HG03439 (cell line): Measurements from ENCODE around the gene UBASH3A.
A peak's percentile ranks its signal among the peaks of the same experiment; 100 is the strongest.

ENCODE experiments used
- ATAC-seq: cut with Tn5 transposase; IDR thresholded peaks from one replicate; pipeline ENCODE4 v1.9.1; 2021; ENCODE audit warnings: mild to moderate bottlenecking, moderate library complexity; ENCODE audit not compliant: unreplicated experiment

Gene UBASH3A

DNA sequence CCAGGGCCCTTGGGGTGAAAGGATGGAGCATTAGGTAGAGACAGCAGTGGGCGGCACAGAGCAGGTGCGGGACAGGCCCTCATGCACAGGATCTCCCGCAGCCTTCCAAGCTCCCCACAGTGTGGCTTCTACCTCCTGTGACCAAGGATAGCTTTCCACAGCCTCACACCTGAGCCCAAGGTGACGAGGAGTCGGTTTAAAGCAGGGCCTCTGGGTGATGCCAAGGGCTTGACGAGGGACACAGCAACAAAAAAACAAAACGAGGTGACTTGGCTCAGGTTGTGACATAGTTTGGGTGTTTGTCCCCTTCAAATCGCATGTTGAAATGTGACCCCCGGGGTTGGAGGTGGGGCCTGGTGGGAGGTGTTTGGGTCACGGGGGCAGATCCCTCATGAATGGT, 77.0 kb downstream of the UBASH3A start:
- no peak for ATAC-seq

- ATAC-seq: no peak
These were observed 77.5 kb downstream of the UBASH3A start for GRCh38 chr21:42481169-42481568.

- ATAC-seq: no peak
These were observed 81.3 kb downstream of the UBASH3A start for GRCh38 chr21:42484966-42485365.

- ATAC-seq: no peak
These were observed 82.4 kb downstream of the UBASH3A start for GRCh38 chr21:42486072-42486471.

GRCh38 chr21:42486531-42486930, 82.8 kb downstream of the UBASH3A start:
- ATAC-seq: no peak

- ATAC-seq: no peak
These were observed 85.4 kb downstream of the UBASH3A start for GRCh38 chr21:42489006-42489563.

DNA sequence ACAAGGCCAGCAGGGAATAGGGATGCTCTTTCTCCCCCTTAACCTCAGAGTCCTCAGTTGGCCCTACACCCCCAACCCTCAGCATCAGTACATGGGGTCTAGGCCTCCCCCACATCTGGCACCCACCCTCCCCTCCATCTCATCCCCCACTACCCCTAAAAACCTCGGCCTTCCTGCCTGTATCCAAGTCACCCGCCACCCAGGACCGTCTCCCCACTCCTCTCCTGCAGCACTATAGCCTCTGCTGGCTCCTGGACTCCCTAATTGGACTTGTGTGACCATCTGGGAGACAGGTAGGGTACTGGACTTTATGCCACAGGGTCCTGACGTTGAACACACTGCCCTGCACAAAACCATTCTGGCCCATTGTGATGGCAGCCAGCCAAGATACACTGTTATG, 86.3 kb downstream of the UBASH3A start:
- no peak for ATAC-seq

DNA sequence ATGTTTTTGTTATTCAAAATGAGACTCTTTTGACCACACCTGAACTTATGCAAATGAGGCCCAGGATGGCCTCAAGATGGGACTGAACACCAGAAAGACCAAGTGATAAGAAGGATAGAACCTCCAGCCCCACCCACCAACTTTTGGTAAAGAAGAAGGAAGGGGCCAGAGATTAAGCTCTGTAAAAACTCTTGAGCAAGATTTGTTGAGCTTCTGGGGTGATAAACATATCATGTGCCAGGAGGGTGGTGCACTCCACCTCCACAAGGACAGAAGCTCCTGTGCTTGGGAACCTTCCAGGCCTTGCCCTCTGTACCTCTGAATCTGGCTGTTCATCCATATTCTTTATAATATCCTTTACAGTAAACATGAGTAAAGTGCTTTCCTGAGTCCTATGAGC, 87.0 kb downstream of the UBASH3A start:
- ATAC-seq: no peak

DNA sequence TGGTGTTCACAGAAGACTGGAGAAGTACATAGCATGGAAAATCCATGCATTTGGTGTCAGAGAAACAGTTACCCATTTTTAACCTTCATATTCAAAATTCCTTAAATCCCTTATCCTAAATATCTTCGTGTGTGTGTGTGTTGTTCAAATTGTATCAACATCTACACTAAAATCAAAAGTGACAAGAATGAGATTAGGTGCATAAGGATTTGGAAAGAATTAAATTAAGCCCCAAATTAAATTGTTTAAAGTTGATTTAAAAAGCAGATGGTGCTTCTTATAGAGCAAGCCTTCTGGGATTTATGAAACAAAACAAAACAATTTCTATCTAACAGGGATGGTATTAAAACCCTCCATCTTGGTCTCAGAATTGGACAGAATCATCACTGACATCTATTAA, 87.6 kb downstream of the UBASH3A start:
- no peak for ATAC-seq

DNA sequence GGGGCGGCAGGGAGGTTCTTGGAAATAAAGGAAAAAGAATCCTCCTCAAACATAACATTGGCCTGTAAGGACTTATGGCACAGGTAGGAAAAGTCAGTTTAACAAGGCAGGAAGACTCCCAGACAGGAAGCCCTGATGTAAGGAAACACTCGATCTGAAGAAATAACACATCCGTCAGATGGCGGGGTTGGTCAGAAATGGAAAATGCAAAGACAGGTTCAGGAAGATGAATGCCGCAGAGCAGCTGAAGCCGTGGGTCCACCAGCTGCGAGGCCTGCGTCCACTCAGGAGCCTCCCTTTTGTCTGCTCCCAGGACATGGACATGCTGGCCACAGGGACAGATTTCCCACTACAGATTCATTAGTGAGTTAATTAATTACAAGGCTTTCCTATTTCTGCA, 88.5 kb downstream of the UBASH3A start:
- no peak for ATAC-seq

DNA sequence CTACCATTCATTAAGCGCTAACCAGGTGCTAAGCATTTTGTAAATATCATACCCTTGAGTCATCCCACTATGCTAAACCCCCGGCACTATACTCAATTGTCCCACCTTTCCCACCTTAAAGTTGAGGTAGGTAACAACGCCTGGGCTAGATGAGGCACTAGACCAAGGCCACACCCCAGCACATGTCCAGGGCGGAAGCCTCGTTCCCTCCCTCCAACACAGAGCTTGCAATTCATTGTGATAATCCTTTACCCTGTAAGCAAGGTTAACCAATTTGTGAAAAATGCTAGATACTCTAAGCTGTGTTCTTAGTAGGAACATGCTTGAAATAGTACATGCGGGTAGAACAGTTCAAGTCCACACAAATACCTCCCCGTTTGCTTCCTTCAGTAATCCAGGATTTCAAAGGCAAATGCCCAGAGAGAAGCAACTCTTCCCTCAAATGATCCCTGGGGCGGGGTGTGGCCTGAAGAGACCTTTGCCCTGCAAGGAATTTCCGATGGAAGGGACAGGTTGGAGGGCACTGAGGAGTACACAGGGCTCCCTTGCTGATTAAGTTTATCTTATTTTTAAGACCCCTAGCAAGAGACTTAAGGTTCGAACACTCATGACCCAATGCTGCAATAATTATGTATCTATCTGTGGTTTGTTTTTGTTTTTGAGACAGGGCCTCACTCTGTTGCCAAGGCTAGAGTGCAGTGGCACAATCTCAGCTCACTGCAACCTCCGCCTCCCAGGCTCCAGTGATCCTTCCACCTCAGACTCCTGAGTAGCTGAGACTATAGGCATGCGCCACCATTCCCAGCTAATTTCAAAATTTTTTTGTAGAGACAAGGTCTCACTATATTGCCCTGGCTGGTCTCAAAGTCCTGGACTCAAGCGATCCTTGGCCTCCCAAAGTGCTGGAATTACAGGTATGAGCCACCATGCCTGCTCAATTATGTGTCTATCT, 89.7 kb downstream of the UBASH3A start:
- no peak for ATAC-seq

DNA sequence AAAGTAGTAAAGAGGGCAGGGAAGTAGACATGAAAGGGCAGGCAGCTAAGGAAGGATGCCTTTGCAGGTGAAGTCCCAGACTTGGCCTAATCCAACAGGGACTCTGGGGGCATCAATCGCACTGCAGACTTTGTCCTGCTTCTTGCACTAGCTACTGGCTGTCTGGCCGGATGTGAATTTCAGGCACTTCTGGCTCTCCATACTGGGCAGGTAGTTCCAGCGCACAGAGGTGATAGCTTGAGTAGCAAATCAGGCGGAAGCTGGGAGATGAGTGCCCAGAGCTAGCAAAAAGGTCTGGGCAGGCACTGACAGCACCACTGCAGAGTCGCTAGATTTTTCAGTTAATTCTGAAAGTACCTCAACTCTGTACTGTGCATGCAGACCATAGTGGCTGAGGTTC, 91.3 kb downstream of the UBASH3A start:
- no peak for ATAC-seq

- ATAC-seq: peak; percentile 2
These were observed 92.0 kb downstream of the UBASH3A start for GRCh38 chr21:42495765-42496119.

- peak; percentile 99 for ATAC-seq
These were observed 92.6 kb downstream of the UBASH3A start, which contains the start of gene RSPH1 for GRCh38 chr21:42496120-42496838. TSS of gene RSPH1 (minus strand) at chr21:42496224. CDS start at chr21:42496186, 38 bp downstream.

GRCh38 chr21:42496839-42497202, 93.1 kb downstream of the UBASH3A start:
- no peak for ATAC-seq
